GM12878 (cell line): ENCODE data around the gene CASS4. TPM values are rescaled to one million over a fixed set of nuclear protein-coding genes. Genes with fewer than 3 reads are reported as not detected.
A peak's percentile ranks its signal among the peaks of the same experiment; 100 is the strongest.

ENCODE experiments used
- ATAC-seq: fragments of 200-7000 bp; cut with Tn5 transposase; 3 replicates; pipeline ENCODE4 v1.9.1; 2020; ENCODE audit warnings: mild to moderate bottlenecking, moderate library complexity
- BruUV-seq: library from RNA; stranded (reverse); fragments of 400-500 nt; replicated peaks from 2 replicates; lab custom pipeline; 2021; lab: Mats Ljungman, UMichigan
- CTCF ChIA-PET: fragments of 300-600 bp; sonication (Branson Sonifier 250); formaldehyde crosslinking; extraction: SDS; loops from one replicate; lab custom pipeline; 2021; ENCODE audit warnings: inconsistent platforms; lab: Yijun Ruan, JAX
- POLR2A ChIA-PET: fragments of 350-600 bp; formaldehyde crosslinking; extraction: SDS; loops from one replicate; lab custom pipeline; 2021; ENCODE audit warnings: inconsistent platforms; lab: Charles Lee
- RAD21 ChIA-PET: fragments of 300-600 bp; sonication (Branson Sonifier 250); formaldehyde crosslinking; loops from one replicate; lab custom pipeline; 2023; ENCODE audit warnings: antibody characterized with exemption; ENCODE audit not compliant: unreplicated experiment; lab: Charles Lee
- SMC1A ChIA-PET: fragments of 300-600 bp; sonication (Branson Sonifier 250); formaldehyde crosslinking; loops from one replicate; lab custom pipeline; 2023; ENCODE audit not compliant: unreplicated experiment, uncharacterized antibody; lab: Charles Lee
- DNase-seq: peaks from one replicate; pipeline ENCODE4 v3.0.0-alpha.2; 2011; ENCODE audit warnings: low read depth, low spot score
- FAIRE-seq: peaks from 3 replicates; lab custom pipeline; 2011; peaks lifted over from hg19 to GRCh38; lab: Jason Lieb, UNC
- H2AFZ ChIP-seq: 2 replicates; pipeline ENCODE4 v1.6.0; 2011; ENCODE audit warnings: low read depth, low read length, control low read depth; ENCODE audit not compliant: control insufficient read depth
- H3K27ac ChIP-seq: 2 replicates; pipeline ENCODE4 v1.5.1; 2011; ENCODE audit warnings: control low read depth; ENCODE audit not compliant: control insufficient read depth, insufficient read depth
- H3K27me3 ChIP-seq, 2 experiments: replicated peaks in 1 of 2; 2 replicates each; pipeline versions ENCODE4 v1.6.0 to v1.6.1; 2011; ENCODE audit warnings: low read length in 1 of 2; ENCODE audit not compliant: control insufficient read depth in 2 of 2, insufficient read depth in 2 of 2
- H3K36me3 ChIP-seq, 2 experiments: 2 replicates each; pipeline ENCODE4 v1.5.1; 2011; ENCODE audit warnings: low read length in 1 of 2; ENCODE audit not compliant: control insufficient read depth in 2 of 2, insufficient read depth in 2 of 2
- H3K4me1 ChIP-seq: 2 replicates; pipeline ENCODE4 v1.6.1; 2011; ENCODE audit warnings: mild to moderate bottlenecking, low read length, moderate library complexity, mixed read lengths; ENCODE audit not compliant: control insufficient read depth, insufficient read depth
- H3K4me2 ChIP-seq: 2 replicates; pipeline ENCODE4 v1.6.0; 2011; ENCODE audit warnings: control low read depth; ENCODE audit not compliant: control insufficient read depth, insufficient read depth
- H3K4me3 ChIP-seq: fragments of 200-600 bp; sonication (generic); 2 replicates; pipeline ENCODE4 v1.5.1; 2016
- H3K79me2 ChIP-seq: 2 replicates; pipeline ENCODE4 v1.6.0; 2011; ENCODE audit warnings: low read length; ENCODE audit not compliant: control insufficient read depth, insufficient read depth
- H3K9ac ChIP-seq: 2 replicates; pipeline ENCODE4 v1.8.0; 2011; ENCODE audit warnings: low read length, control low read depth, mixed read lengths; ENCODE audit not compliant: control insufficient read depth, insufficient read depth
- H3K9me3 ChIP-seq: replicated peaks from 3 replicates; pipeline ENCODE4 v1.5.1; 2011; ENCODE audit warnings: mild to moderate bottlenecking, low read length; ENCODE audit not compliant: control insufficient read depth, insufficient read depth
- H4K20me1 ChIP-seq: 2 replicates; pipeline ENCODE4 v1.6.0; 2011; ENCODE audit not compliant: control insufficient read depth, insufficient read depth
- PKNOX1 ChIP-seq: fragments of 450-650 bp; IDR thresholded peaks from 2 replicates; pipeline ENCODE4 v1.6.1; 2016; ENCODE audit warnings: mild to moderate bottlenecking
- RAD21 ChIP-seq: IDR thresholded peaks from 2 replicates; pipeline ENCODE4 v1.6.1; 2011; ENCODE audit warnings: mild to moderate bottlenecking, low read depth, low read length, moderate library complexity; ENCODE audit not compliant: insufficient read depth
- SMC3 ChIP-seq: IDR thresholded peaks from 2 replicates; pipeline ENCODE4 v1.6.1; 2011; ENCODE audit warnings: low read length, improper control_type of control experiment, borderline replicate concordance
- WGBS: methylation state at CpG from one replicate; pipeline ENCODE4 v1.1.6; 2016; ENCODE audit warnings: low lambda C conversion rate; ENCODE audit not compliant: insufficient replicate concordance, insufficient coverage; ENCODE audit errors: missing lambda C conversion rate; 5-methylcytosine and 5-hydroxymethylcytosine counted together
- in situ Hi-C: fragments of 300-500 bp; cut with MboI; formaldehyde crosslinking; loops from 9 replicates; pipeline ENCODE4 v1.14.3; 2018; ENCODE audit warnings: mixed read lengths
- intact Hi-C: fragments of 100-400 bp; cut with micrococcal nuclease; formaldehyde crosslinking; loops from one replicate; pipeline ENCODE4 v1.14.2; 2022; ENCODE audit not compliant: unreplicated experiment
- polyA plus RNA-seq, 11 experiments: library from polyadenylated mRNA; depleted of rRNA in 4 of 11; unstranded in 6 of 11; stranded (reverse) in 5 of 11; fragments of >200 nt; fragmentation: Nextera tagmentation in 4 of 11; fragmentation: Illumina TruSeq in 1 of 11; extraction: Ambion mirVana in 4 of 11; extraction: Trizol in 1 of 11; gene quantifications; 1 replicate in 1 of 11; 2 replicates in 10 of 11; pipeline versions ENCODE4 v1.2.1 to v1.2.3, GENCODE V29; 2011 to 2016; ENCODE audit warnings: inconsistent platforms in 2 of 11, missing spikeins in 2 of 11, low read depth in 1 of 11
- total RNA-seq, 4 experiments: library from RNA; depleted of rRNA in 3 of 4; stranded (reverse); fragments of >200 nt in 3 of 4; fragmentation: Illumina TruSeq in 1 of 4; extraction: Trizol in 1 of 4; gene quantifications; 2 replicates each; pipeline versions ENCODE4 v1.2.1 to v1.2.3, GENCODE V29; 2013 to 2021
- TF ChIP-seq, protein P1 (sequence below), 3 experiments: IDR thresholded peaks in 2 of 3; conservative IDR thresholded peaks in 1 of 3; 2 replicates each; pipeline ENCODE4 v1.5.1; 2011; ENCODE audit warnings: low read depth in 3 of 3, low read length in 3 of 3, mild to moderate bottlenecking in 3 of 3, control low read depth in 2 of 3, moderate library complexity in 2 of 3, inconsistent platforms in 1 of 3, mixed read lengths in 1 of 3; ENCODE audit not compliant: control insufficient read depth in 2 of 3, insufficient read depth in 1 of 3; ENCODE audit errors: extremely low read depth in 1 of 3

CASS4 gene
- total and polyA plus RNA-seq, 10 of the 15 experiments (the other 5 are each of a cell fraction or from before 2014, with no cell fraction given), result 0.04 to 0.24 (median 0.11) TPM; not detected in 1

- POLR2A ChIA-PET, result no interaction called here
- SMC1A ChIA-PET, result interaction anchor here (1.4 kb wide), 1 partner anchor 106 kb away, joined by 3 read pairs; no protein-coding TSS in a partner anchor
- intact Hi-C loops, result no loop called here
Observed at GRCh38 chr20:56504373-56505005, 92.4 kb downstream of the CASS4 start.

More at GRCh38 chr20:56504373-56505005, 92.4 kb downstream of the CASS4 start:
- Histone ChIP-seq H3K9me3 (no peaks in the 10 kb centered on the region), H2AFZ (no peak overlapping the region), H3K27ac (no peak overlapping the region), H3K9ac (no peak overlapping the region), H3K4me1 (no peaks in the 10 kb centered on the region), H3K36me3 (peaks cover 0 to 2% of the 10 kb centered on the region in 2 experiments; a peak in 1 of 4 replicates), H3K4me2 (no peak overlapping the region), H3K4me3 (no peak overlapping the region), H3K79me2 (no peaks in the 10 kb centered on the region), H3K27me3 (no peaks in the 10 kb centered on the region), H4K20me1 (no peaks in the 10 kb centered on the region)
- 85% methylated on average over 9 of the region's 9 CpGs for WGBS
- FAIRE-seq, result no peak
- TF ChIP-seq RAD21, result 0 out of 2 replicates have a peak, but pooled peaks have one; percentile 18
- TF ChIP-seq, protein P1, sequence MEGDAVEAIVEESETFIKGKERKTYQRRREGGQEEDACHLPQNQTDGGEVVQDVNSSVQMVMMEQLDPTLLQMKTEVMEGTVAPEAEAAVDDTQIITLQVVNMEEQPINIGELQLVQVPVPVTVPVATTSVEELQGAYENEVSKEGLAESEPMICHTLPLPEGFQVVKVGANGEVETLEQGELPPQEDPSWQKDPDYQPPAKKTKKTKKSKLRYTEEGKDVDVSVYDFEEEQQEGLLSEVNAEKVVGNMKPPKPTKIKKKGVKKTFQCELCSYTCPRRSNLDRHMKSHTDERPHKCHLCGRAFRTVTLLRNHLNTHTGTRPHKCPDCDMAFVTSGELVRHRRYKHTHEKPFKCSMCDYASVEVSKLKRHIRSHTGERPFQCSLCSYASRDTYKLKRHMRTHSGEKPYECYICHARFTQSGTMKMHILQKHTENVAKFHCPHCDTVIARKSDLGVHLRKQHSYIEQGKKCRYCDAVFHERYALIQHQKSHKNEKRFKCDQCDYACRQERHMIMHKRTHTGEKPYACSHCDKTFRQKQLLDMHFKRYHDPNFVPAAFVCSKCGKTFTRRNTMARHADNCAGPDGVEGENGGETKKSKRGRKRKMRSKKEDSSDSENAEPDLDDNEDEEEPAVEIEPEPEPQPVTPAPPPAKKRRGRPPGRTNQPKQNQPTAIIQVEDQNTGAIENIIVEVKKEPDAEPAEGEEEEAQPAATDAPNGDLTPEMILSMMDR (IDR thresholded peaks at IDR 0.05 in 2 of 3, conservative IDR thresholded peaks at IDR 0.05 in 1 of 3; ENCODE audit: control insufficient read depth in 2 of 3, extremely low read depth in 1 of 3, insufficient read depth in 1 of 3, low read depth in 3 of 3, low read length in 3 of 3), result peak; percentile 25 to 53 (median 52); a peak in 4 of 6 replicates
- no peak for TF ChIP-seq PKNOX1
- TF ChIP-seq SMC3, result peak; percentile 22; the same call in 1 of the 2 replicates
- DNase-seq, result no peak
- BruUV-seq, result no TSS peak
- ChIA-PET CTCF (interaction anchor here (3.7 kb wide), 1 partner anchor 109 kb away, joined by 12 read pairs; no protein-coding TSS in a partner anchor), RAD21 (no interaction called here)
- ATAC-seq, result peak; percentile 66
- in situ Hi-C loops, result no loop called here
